SHP77 (cell line): ENCODE data around the gene ROBO3.

Experiments
- DNase-seq, 2 experiments: peaks; one replicate each; lab custom pipeline; 2025; lab: John Stamatoyannopoulos, UW

Gene ROBO3

GRCh38 chr11:124892146-124892545, 26.9 kb downstream of the ROBO3 start:
- no peak for DNase-seq

GRCh38 chr11:124892750-124893454, 27.7 kb downstream of the ROBO3 start:
- DNase-seq, result no peak

- no peak for DNase-seq
These were observed 28.7 kb downstream of the ROBO3 start for GRCh38 chr11:124893781-124894401.

- no peak for DNase-seq
These were observed 29.6 kb downstream of the ROBO3 start for GRCh38 chr11:124894606-124895430.

- no peak for DNase-seq
These were observed 30.3 kb downstream of the ROBO3 start for GRCh38 chr11:124895471-124895971.

- DNase-seq, result no peak
These were observed 31.0 kb downstream of the ROBO3 start for GRCh38 chr11:124896071-124896750.

GRCh38 chr11:124896821-124897391, 31.7 kb downstream of the ROBO3 start:
- no peak for DNase-seq

- no peak for DNase-seq
These were observed 32.5 kb downstream of the ROBO3 start, which contains the start of gene ROBO4 for GRCh38 chr11:124897674-124898262. Gene ROBO4, minus strand, starts transcription at chr11:124897865. Its CDS starts 70 bp downstream, at chr11:124897795.

- no peak for DNase-seq
These were observed 33.0 kb downstream of the ROBO3 start for GRCh38 chr11:124898263-124898680.

- no peak for DNase-seq
These were observed 33.5 kb downstream of the ROBO3 start for GRCh38 chr11:124898711-124899110.

GRCh38 chr11:124899383-124900145, 34.3 kb downstream of the ROBO3 start:
- no peak for DNase-seq

- no peak for DNase-seq
These were observed 35.2 kb downstream of the ROBO3 start for GRCh38 chr11:124900464-124900863.

- DNase-seq, result no peak
These were observed 37.4 kb downstream of the ROBO3 start for GRCh38 chr11:124902616-124903015.

GRCh38 chr11:124915541-124916369, 50.5 kb downstream of the ROBO3 start:
- DNase-seq, result no peak

- DNase-seq, result no peak
These were observed 51.1 kb downstream of the ROBO3 start for GRCh38 chr11:124916370-124916710.

- DNase-seq, result no peak
These were observed 51.9 kb downstream of the ROBO3 start for GRCh38 chr11:124917115-124917637.

- DNase-seq, result no peak
These were observed 53.7 kb downstream of the ROBO3 start, which contains the start of gene HEPN1 for GRCh38 chr11:124918950-124919349. Gene HEPN1, plus strand, starts transcription at chr11:124919250.

- no peak for DNase-seq
These were observed 54.7 kb downstream of the ROBO3 start for GRCh38 chr11:124919898-124920297.

- DNase-seq, result no peak
These were observed 55.1 kb downstream of the ROBO3 start for GRCh38 chr11:124920356-124920755.
